Mucosa of descending colon (tissue), 3 donors: ENCODE measurements around the gene AIP. TPM values are rescaled to one million over a fixed set of nuclear protein-coding genes. Genes with fewer than 3 reads are reported as not detected.

Experiments used
- ATAC-seq: fragments of 200-7000 bp; cut with Tn5 transposase; one replicate; pipeline ENCODE4 v1.9.1; 2020; ENCODE audit warnings: mild to moderate bottlenecking, moderate library complexity
- DNase-seq, 3 donors: peaks; one replicate each; pipeline ENCODE4 v3.0.0-alpha.2; 2020
- H3K36me3 ChIP-seq: fragments of 200-600 bp; one replicate; pipeline ENCODE4 v1.8.0; 2021; ENCODE audit warnings: low read depth, mild to moderate bottlenecking
- H3K4me1 ChIP-seq: fragments of 200-600 bp; one replicate; pipeline ENCODE4 v1.8.0; 2021; ENCODE audit warnings: low read depth, mild to moderate bottlenecking
- H3K4me3 ChIP-seq: fragments of 200-600 bp; one replicate; pipeline ENCODE4 v1.8.0; 2021; ENCODE audit warnings: mild to moderate bottlenecking
- H3K9me3 ChIP-seq: fragments of 200-600 bp; one replicate; pipeline ENCODE4 v1.8.0; 2021; ENCODE audit warnings: mild to moderate bottlenecking
- CTCF ChIP-seq: fragments of 200-600 bp; IDR thresholded peaks from one replicate; pipeline ENCODE4 v1.8.0; 2022; ENCODE audit warnings: antibody characterized with exemption, mild to moderate bottlenecking
- intact Hi-C, 2 donors: fragments of 100-400 bp; cut with DNase I in 1 of 2; cut with micrococcal nuclease in 1 of 2; formaldehyde crosslinking; loops; one replicate each; pipeline versions ENCODE4 v1.11.0 to v1.11.1; 2022; cut with DNase I, micrococcal nuclease
- total RNA-seq, 3 donors: library from RNA; stranded (reverse); fragmentation: NEBNext Ultra II Directional in 2 of 3; extraction: Animal tissue kit (Norgen Biotek cat#: 25700) in 2 of 3; gene quantifications; one replicate each; pipeline versions ENCODE4 v1.2.1 to v1.2.4, GENCODE V29; 2021 to 2023
- donor health status: DM: no; HTN: no; CAD: no; lungs with moderate emphysema.
- donor health status: DM: no; HTN: no; CAD: no.
- donor health status: DM: no; HTN: yes; CAD: no.

Gene AIP
- total RNA-seq, 3 donors from 2014 or later: 33.7 to 84.9 (median 52.2) TPM

DNA sequence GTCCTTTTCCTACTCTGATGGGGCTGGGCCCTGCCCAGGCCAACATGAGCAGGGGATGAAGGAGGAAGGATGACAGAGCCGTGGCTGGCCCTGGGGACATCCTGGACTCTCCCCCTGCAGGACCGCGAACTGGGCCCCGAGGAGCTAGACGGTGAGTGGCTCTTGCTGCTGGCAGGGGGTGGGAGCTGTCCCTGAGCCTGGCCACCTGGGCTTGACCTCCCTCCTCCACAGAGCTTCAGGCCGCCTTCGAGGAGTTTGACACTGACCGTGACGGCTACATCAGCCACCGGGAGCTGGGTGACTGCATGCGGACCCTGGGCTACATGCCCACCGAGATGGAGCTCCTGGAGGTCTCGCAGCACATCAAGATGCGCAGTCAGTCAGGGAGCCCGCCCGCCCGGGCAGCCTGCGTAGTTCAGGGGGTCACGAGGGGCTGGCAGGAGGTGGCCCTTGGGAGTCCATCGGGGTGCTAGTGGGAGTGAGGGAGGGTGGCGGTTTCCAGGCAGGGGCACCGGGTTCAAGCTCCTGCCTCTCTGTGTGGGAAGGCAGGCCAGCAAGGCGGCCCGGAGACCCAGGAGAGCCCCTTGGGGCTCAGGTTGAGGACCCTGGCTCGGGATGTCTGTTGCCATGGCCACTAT, 26.6 kb upstream of the AIP start:
- Histone ChIP-seq H3K4me3 (no peak overlapping the region), H3K9me3 (no peaks in the 10 kb centered on the region), H3K36me3 (no peaks in the 10 kb centered on the region), H3K4me1 (no peaks in the 10 kb centered on the region)
- ATAC-seq (no peak), DNase-seq (no peak)
- intact Hi-C loops: no loop called here
- no peak for TF ChIP-seq CTCF

DNA sequence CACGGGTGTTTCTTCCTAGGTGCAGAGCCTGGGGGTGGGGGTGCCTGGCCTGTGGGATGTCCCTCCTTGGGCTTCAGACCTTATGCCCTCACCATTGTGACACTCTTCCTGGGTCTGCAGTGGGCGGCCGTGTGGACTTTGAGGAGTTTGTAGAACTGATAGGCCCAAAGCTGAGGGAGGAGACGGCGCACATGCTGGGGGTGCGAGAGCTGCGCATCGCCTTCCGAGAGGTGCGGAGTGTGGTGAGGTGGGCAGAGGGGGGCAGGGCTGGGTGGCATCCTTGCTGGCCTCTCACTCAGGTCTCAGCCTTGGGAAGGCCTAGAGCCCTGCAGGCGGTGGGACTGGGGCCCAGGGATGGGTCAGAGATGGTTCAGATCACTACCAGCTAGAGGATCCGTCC, 25.4 kb upstream of the AIP start:
- no peak for ATAC-seq
- no peak for DNase-seq
- H3K4me1 ChIP-seq: no peaks in the 10 kb centered on the region
- no peak for TF ChIP-seq CTCF
- intact Hi-C loops: no loop called here
- no peak overlapping the region for H3K4me3 ChIP-seq
- no peaks in the 10 kb centered on the region for H3K36me3 ChIP-seq
- H3K9me3 ChIP-seq: no peaks in the 10 kb centered on the region

- no peak for TF ChIP-seq CTCF
- DNase-seq (no peak), ATAC-seq (no peak)
- intact Hi-C loops: no loop called here
- Histone ChIP-seq H3K4me1 (no peaks in the 10 kb centered on the region), H3K36me3 (no peaks in the 10 kb centered on the region), H3K4me3 (no peak overlapping the region), H3K9me3 (no peaks in the 10 kb centered on the region)
Measured at GRCh38 chr11:67458266-67458665, 24.6 kb upstream of the AIP start.

DNA sequence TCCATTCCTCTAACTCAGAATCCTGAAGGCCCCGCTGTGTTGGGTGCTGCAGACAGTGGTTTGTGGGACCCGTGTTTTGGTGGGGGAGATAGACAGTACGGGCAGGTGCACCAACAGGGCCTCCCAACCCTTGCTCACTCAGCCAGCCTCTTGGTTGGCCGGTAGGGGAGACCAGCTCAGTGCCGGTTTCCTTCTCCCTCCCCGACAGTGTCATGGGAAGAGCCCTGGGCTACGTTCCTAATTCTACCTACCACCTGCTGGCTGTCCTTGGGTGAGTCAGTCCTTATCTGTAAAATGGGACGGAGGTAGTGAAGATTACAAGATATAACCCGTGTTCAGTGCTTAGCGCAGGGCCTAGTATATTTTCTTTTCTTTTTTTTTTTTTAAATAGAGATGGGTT, 19.6 kb upstream of the AIP start:
- ATAC-seq (no peak), DNase-seq (no peak)
- intact Hi-C loops: no loop called here

DNA sequence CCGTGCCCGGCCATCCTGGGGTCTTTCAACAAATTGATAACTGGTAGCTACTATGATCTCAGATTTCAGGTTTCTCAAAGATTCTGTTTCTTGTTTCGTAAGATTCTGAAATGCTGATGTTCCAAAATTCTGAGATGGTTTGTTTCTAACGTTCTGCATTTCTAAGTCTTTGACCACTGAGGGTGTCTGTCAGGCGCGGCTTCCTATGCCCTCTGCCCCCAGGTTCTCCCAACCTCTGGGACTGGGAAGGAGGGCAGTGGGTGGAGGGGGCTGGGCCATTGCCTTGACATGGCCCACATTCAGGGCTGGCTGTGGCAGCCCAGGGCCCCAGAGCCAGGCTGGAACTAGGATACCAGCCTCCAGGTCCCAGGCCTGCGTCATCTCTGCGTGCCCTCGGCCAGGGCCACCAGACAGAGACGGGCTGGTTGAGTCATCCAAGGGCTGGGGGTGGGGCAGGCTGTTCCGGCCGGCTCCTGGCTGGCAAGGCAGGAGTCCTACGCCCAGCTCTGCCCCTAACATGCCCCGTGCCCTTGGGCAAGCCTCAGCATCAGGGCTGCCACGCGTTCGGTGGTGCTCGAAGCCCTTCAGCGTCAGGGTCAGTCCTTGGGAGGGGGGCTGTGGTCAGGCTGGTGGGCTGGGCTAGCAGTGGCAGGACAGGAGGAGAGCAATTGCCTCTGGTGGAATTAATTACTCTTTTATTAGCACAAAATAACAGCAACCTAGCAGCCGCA, 19.0 kb upstream of the AIP start:
- Histone ChIP-seq H3K36me3 (no peaks in the 10 kb centered on the region), H3K9me3 (no peaks in the 10 kb centered on the region), H3K4me1 (peaks cover 20% of the 10 kb centered on the region), H3K4me3 (no peak overlapping the region)
- peak in 2 of 3 donors; percentile 76 to 86 for DNase-seq
- TF ChIP-seq CTCF: no peak
- intact Hi-C loops: no loop called here
- peak; percentile 53 for ATAC-seq

More for the DNA sequence above, 19.6 kb upstream of the AIP start:
- Histone ChIP-seq H3K4me1 (peaks cover 18% of the 10 kb centered on the region), H3K9me3 (no peaks in the 10 kb centered on the region), H3K36me3 (no peaks in the 10 kb centered on the region), H3K4me3 (no peak overlapping the region)
- TF ChIP-seq CTCF: no peak
